Endothelial cell (in vitro differentiated cells): ENCODE results near the gene HSPA4L. TPM values are rescaled to one million over a fixed set of nuclear protein-coding genes. Genes with fewer than 3 reads are reported as not detected.

Experiments used
- DNase-seq: peaks from one replicate; pipeline ENCODE4 v3.0.0; 2021; ENCODE audit warnings: low spot score
- H3K27ac Mint-ChIP-seq: one replicate; pipeline ENCODE4 v1.8.0; 2021; ENCODE audit warnings: mixed read lengths, inconsistent platforms; ENCODE audit not compliant: unreplicated experiment
- H3K27me3 Mint-ChIP-seq: one replicate; pipeline ENCODE4 v1.8.0; 2021; ENCODE audit warnings: mild to moderate bottlenecking, moderate library complexity, mixed read lengths, inconsistent platforms; ENCODE audit not compliant: unreplicated experiment
- H3K36me3 Mint-ChIP-seq: one replicate; pipeline ENCODE4 v1.8.0; 2021; ENCODE audit warnings: mild to moderate bottlenecking, low read depth, mixed read lengths, inconsistent platforms; ENCODE audit not compliant: unreplicated experiment
- H3K4me1 Mint-ChIP-seq: one replicate; pipeline ENCODE4 v1.8.0; 2021; ENCODE audit warnings: mild to moderate bottlenecking, mixed read lengths, inconsistent platforms; ENCODE audit not compliant: unreplicated experiment
- H3K4me3 Mint-ChIP-seq: one replicate; pipeline ENCODE4 v1.8.0; 2021; ENCODE audit warnings: mild to moderate bottlenecking, mixed read lengths, inconsistent platforms; ENCODE audit not compliant: unreplicated experiment
- H3K9me3 Mint-ChIP-seq: one replicate; pipeline ENCODE4 v1.8.0; 2021; ENCODE audit warnings: mixed read lengths, inconsistent platforms; ENCODE audit not compliant: unreplicated experiment
- total RNA-seq: library from RNA; stranded (reverse); fragmentation: NEBNext Ultra II Directional; extraction: Animal tissue kit (Norgen Biotek cat#: 25700); gene quantifications from one replicate; pipeline ENCODE4 v1.2.1, GENCODE V29; 2021; ENCODE audit not compliant: unreplicated experiment
- TF ChIP-seq, protein P1 (sequence below): fragments of 200-600 bp; sonication (generic); IDR thresholded peaks from one replicate; pipeline ENCODE4 v1.5.0; 2021; ENCODE audit warnings: antibody characterized with exemption; ENCODE audit not compliant: unreplicated experiment

Gene HSPA4L
- total RNA-seq, 1 donor from 2014 or later, result 1.6 TPM

DNA sequence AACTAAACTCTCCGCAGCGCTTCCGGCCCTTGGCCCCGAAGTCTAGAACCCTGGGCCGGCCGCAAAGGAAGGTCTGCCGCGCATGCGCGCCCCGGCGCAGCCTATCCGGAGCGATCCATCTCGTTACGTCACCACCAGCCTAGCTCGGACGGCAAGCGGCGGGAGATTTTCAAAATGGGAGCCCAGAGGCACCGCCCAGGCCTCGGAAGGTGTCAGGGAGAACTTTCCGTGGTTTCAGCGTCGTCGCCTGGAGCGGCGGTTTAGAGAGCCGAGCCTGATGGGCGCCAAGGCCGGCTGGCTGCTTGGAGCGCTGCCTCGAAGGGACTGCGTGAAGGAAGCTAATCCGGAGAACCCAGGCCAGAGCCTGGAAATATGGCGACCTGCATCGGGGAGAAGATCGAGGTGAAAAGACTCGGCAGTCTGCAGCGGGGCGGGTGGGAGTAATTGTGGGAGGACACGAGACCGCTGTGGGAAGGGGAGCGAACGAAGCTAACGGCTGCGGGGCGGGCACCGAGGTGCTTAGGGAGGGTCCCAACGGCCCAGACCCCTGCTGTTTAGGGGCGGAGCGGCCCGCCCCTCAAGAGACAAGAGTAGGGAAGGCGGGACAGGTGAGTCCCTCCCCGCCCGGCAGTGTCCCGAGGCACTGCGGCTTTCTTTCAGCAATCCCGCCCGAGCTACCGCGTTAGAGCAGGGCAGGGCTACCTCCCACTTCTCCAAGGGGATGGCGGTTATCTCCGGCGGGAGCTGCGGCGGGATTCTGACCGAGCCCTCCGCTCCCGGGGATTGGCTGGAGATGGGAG, 98.8 kb downstream of the HSPA4L start, which contains the start of gene PLK4:
Gene PLK4, plus strand, starts transcription at position 131 of the 800 bp plus-strand sequence. Its CDS starts 242 bp downstream, at position 373.
- peak within 1 kb of the TSS; percentile 88 for H3K27ac Mint-ChIP-seq
- TF ChIP-seq, protein P1, sequence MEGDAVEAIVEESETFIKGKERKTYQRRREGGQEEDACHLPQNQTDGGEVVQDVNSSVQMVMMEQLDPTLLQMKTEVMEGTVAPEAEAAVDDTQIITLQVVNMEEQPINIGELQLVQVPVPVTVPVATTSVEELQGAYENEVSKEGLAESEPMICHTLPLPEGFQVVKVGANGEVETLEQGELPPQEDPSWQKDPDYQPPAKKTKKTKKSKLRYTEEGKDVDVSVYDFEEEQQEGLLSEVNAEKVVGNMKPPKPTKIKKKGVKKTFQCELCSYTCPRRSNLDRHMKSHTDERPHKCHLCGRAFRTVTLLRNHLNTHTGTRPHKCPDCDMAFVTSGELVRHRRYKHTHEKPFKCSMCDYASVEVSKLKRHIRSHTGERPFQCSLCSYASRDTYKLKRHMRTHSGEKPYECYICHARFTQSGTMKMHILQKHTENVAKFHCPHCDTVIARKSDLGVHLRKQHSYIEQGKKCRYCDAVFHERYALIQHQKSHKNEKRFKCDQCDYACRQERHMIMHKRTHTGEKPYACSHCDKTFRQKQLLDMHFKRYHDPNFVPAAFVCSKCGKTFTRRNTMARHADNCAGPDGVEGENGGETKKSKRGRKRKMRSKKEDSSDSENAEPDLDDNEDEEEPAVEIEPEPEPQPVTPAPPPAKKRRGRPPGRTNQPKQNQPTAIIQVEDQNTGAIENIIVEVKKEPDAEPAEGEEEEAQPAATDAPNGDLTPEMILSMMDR, result no peak
- H3K9me3 Mint-ChIP-seq, result no peaks in the 10 kb centered on the region
- peaks cover 8% of the 10 kb centered on the region for H3K36me3 Mint-ChIP-seq
- H3K4me1 Mint-ChIP-seq, result peaks cover 11% of the 10 kb centered on the region
- peak; percentile 95 for DNase-seq
- peak within 1 kb of the TSS; percentile 99 for H3K4me3 Mint-ChIP-seq
- H3K27me3 Mint-ChIP-seq, result peaks cover 5% of the 10 kb centered on the region

DNA sequence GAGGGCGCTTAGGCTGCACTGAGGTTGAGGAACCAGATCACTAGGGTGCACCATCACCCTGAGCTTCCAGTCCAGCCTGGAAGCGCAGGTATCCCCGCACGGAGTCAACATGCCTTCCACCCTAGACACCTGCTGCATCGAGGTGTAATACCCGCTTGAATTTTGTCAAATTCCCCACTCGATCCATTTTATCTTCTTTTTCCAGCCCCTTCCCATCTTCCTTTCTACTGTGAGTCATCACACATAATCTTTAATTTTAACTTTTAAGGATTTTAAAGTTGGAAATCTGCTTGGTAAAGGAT, 99.4 kb downstream of the HSPA4L start:
- peaks cover 8% of the 10 kb centered on the region for H3K36me3 Mint-ChIP-seq
- H3K9me3 Mint-ChIP-seq, result no peaks in the 10 kb centered on the region
- no peak for DNase-seq
- peak overlapping the region; percentile 99 for H3K4me3 Mint-ChIP-seq
- H3K27me3 Mint-ChIP-seq, result peaks cover 5% of the 10 kb centered on the region
- H3K4me1 Mint-ChIP-seq, result peaks cover 11% of the 10 kb centered on the region
- TF ChIP-seq, protein P1, result no peak
- peak overlapping the region; percentile 68 for H3K27ac Mint-ChIP-seq

DNA sequence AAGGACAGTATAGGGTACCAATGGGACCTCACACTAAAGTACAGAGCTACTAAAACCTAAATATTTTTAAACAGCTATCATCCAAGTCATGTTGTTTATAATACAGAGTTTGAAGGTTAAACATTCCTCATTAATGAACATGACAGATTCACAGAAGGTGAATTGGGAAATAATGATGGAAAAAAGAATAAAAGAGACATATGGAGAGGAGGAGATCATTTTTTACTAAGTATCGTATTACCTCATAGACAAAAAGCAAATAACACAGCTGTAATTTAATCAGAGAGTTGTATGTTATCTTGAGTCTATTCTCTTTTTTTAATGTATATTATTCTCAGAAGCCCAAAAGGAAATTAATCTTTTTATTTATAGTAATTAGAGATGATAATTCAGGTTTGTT, 106.4 kb downstream of the HSPA4L start:
- Mint-ChIP-seq H3K36me3 (peaks cover 4% of the 10 kb centered on the region), H3K4me3 (no peak overlapping the region), H3K27me3 (no peaks in the 10 kb centered on the region), H3K27ac (no peak overlapping the region), H3K4me1 (no peaks in the 10 kb centered on the region), H3K9me3 (no peaks in the 10 kb centered on the region)
- TF ChIP-seq, protein P1, result no peak
- no peak for DNase-seq

DNA sequence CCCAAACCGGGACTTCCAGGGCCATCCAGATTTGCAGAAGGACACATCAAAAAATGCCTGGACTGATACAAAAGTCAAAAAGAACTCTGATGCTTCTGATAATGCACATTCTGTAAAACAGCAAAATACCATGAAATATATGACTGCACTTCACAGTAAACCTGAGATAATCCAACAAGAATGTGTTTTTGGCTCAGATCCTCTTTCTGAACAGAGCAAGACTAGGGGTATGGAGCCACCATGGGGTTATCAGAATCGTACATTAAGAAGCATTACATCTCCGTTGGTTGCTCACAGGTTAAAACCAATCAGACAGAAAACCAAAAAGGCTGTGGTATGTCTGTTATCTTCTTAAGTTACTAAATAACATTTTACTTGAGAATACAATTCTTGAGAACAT, 107.8 kb downstream of the HSPA4L start:
- no peak for DNase-seq
- H3K4me3 Mint-ChIP-seq, result no peak overlapping the region
- H3K27me3 Mint-ChIP-seq, result no peaks in the 10 kb centered on the region
- no peaks in the 10 kb centered on the region for H3K4me1 Mint-ChIP-seq
- no peaks in the 10 kb centered on the region for H3K9me3 Mint-ChIP-seq
- H3K36me3 Mint-ChIP-seq, result peaks cover 9% of the 10 kb centered on the region
- no peak overlapping the region for H3K27ac Mint-ChIP-seq
- TF ChIP-seq, protein P1, result no peak

Other genes with a start within 250 kb of the HSPA4L start
- 6.4 TPM for gene INTU, start 149.4 kb upstream of the HSPA4L start, total RNA-seq
- not detected for gene SLC25A31, start 51.9 kb upstream of the HSPA4L start, total RNA-seq
- gene PLK4, start 98.6 kb downstream of the HSPA4L start, total RNA-seq, result 12.6 TPM
- gene MFSD8, start 182.9 kb downstream of the HSPA4L start, total RNA-seq, result 25.2 TPM
- gene ABHD18, start 183.1 kb downstream of the HSPA4L start, total RNA-seq, result 12.4 TPM